Measurements from ENCODE around the gene RAMP3. TPM values are rescaled to one million over a fixed set of nuclear protein-coding genes. Genes with fewer than 3 reads are reported as not detected.

RAMP3 gene
- total RNA-seq, 1 donor from 2014 or later, result not detected

DNA sequence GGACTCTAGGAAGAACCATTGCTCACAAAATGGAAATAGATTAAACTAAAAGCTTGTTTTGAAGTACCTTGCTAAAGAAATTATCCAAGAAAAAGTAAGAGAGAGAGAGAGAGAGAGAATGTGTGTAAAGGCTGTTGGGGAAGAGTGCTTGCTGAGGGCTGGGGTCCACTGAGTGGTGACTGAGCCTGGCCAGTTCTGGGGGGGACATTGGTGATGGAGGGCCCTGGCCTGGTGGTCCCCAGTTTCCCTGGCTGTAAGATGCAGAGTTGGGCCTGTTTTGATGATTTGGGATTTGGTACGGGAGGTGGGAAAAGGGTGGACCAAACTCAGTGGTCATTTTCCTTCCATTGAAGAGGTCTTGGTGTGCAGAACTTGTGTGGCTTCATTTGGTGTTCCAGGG is 880 bp downstream of the RAMP3 start:
- Mint-ChIP-seq H3K4me3 (ENCODE audit: low read depth) (no peak overlapping the region), H3K27me3 (peaks cover 63% of the 10 kb centered on the region)

DNA sequence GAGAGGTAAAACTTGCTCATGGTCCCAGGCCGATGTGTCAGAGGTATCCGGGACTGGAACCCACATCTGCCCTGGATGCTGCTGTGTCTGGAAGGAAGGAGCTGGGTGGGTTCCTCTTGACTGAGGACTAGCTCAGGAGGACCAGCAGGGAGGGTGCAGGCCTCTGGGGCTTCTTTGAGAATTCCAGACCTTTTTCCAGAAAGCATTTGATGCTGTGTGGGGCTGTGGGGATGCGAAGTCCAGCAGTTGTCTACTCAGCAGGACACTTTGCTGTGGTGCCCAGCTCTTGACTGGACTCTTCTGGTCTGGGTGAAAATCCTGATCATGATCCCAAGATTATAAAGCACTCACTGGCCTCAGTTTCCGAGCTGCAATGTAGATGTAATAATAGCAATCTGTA is 1.7 kb downstream of the RAMP3 start:
- no peak overlapping the region for H3K27ac Mint-ChIP-seq
- no peaks in the 10 kb centered on the region for H3K36me3 Mint-ChIP-seq (ENCODE audit: insufficient read depth)
- H3K4me1 Mint-ChIP-seq (ENCODE audit: low read depth), result no peaks in the 10 kb centered on the region
- H3K9me3 Mint-ChIP-seq (ENCODE audit: low read depth), result peaks cover 3% of the 10 kb centered on the region
- H3K4me3 Mint-ChIP-seq (ENCODE audit: low read depth), result no peak overlapping the region
- H3K27me3 Mint-ChIP-seq, result peaks cover 68% of the 10 kb centered on the region
- DNase-seq (ENCODE audit: low spot score, unreplicated experiment), result no peak
- TF ChIP-seq, protein P1, sequence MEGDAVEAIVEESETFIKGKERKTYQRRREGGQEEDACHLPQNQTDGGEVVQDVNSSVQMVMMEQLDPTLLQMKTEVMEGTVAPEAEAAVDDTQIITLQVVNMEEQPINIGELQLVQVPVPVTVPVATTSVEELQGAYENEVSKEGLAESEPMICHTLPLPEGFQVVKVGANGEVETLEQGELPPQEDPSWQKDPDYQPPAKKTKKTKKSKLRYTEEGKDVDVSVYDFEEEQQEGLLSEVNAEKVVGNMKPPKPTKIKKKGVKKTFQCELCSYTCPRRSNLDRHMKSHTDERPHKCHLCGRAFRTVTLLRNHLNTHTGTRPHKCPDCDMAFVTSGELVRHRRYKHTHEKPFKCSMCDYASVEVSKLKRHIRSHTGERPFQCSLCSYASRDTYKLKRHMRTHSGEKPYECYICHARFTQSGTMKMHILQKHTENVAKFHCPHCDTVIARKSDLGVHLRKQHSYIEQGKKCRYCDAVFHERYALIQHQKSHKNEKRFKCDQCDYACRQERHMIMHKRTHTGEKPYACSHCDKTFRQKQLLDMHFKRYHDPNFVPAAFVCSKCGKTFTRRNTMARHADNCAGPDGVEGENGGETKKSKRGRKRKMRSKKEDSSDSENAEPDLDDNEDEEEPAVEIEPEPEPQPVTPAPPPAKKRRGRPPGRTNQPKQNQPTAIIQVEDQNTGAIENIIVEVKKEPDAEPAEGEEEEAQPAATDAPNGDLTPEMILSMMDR (IDR thresholded peaks at IDR 0.05; ENCODE audit: unreplicated experiment), result no peak

More for the DNA sequence above, 880 bp downstream of the RAMP3 start:
- H3K36me3 Mint-ChIP-seq (ENCODE audit: insufficient read depth), result no peaks in the 10 kb centered on the region
- H3K4me1 Mint-ChIP-seq (ENCODE audit: low read depth), result no peaks in the 10 kb centered on the region
- peaks cover 3% of the 10 kb centered on the region for H3K9me3 Mint-ChIP-seq (ENCODE audit: low read depth)
- TF ChIP-seq, protein P1 (IDR thresholded peaks at IDR 0.05; ENCODE audit: unreplicated experiment), result no peak
- DNase-seq (ENCODE audit: low spot score, unreplicated experiment), result no peak
- H3K27ac Mint-ChIP-seq, result no peak overlapping the region

DNA sequence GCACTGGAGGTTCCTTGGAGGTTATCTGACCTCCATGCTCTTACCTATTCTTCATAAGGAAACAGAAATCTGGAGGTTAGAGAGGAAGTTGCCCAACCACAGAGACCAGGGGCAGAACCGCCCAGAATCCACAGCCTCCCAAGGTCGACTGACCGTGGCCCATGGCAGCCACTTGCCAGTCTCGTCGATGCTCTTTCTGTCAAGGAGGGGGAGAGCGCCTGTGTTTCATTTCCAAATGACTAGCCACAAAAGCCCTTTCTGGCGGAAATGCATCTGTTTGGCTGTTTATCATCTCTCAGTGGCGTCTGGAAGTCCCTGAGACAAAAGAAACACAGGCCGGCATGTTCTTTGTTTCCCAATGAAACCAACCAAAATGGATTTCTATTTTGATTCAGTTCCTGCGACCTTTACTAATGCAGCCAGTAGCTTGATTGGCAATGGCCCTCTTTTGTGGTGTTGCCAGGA is 2.9 kb downstream of the RAMP3 start:
- TF ChIP-seq, protein P1 (IDR thresholded peaks at IDR 0.05; ENCODE audit: unreplicated experiment), result no peak
- Mint-ChIP-seq H3K27ac (no peak overlapping the region), H3K4me1 (ENCODE audit: low read depth) (no peaks in the 10 kb centered on the region), H3K4me3 (ENCODE audit: low read depth) (no peak overlapping the region), H3K36me3 (ENCODE audit: insufficient read depth) (no peaks in the 10 kb centered on the region), H3K9me3 (ENCODE audit: low read depth) (peaks cover 9% of the 10 kb centered on the region), H3K27me3 (peaks cover 70% of the 10 kb centered on the region)
- DNase-seq (ENCODE audit: low spot score, unreplicated experiment), result no peak

DNA sequence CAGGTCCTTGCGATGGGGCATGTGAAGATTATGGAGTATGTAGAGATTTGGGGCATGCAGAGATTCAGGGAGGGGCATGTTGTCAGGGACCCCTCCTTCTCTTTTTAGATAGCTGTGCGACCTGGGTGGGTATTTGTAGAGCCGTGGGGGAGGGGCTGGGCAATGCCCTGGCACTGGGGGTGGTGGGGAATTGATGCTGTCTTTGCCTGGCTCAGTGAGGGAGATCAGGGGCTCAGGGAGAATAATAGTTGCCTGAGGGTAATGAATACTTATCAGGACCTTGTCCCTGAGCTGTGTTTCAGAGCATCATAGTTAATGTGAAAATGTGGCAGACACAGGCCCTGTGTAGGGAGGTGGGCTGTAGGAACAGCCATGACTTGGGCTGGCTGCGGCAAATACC is 3.5 kb downstream of the RAMP3 start:
- no peak for DNase-seq (ENCODE audit: low spot score, unreplicated experiment)
- H3K4me3 Mint-ChIP-seq (ENCODE audit: low read depth), result no peak overlapping the region
- no peaks in the 10 kb centered on the region for H3K36me3 Mint-ChIP-seq (ENCODE audit: insufficient read depth)
- H3K27ac Mint-ChIP-seq, result no peak overlapping the region
- H3K27me3 Mint-ChIP-seq, result peaks cover 75% of the 10 kb centered on the region
- H3K9me3 Mint-ChIP-seq (ENCODE audit: low read depth), result peaks cover 9% of the 10 kb centered on the region
- no peaks in the 10 kb centered on the region for H3K4me1 Mint-ChIP-seq (ENCODE audit: low read depth)
- TF ChIP-seq, protein P1 (IDR thresholded peaks at IDR 0.05; ENCODE audit: unreplicated experiment), result no peak

DNA sequence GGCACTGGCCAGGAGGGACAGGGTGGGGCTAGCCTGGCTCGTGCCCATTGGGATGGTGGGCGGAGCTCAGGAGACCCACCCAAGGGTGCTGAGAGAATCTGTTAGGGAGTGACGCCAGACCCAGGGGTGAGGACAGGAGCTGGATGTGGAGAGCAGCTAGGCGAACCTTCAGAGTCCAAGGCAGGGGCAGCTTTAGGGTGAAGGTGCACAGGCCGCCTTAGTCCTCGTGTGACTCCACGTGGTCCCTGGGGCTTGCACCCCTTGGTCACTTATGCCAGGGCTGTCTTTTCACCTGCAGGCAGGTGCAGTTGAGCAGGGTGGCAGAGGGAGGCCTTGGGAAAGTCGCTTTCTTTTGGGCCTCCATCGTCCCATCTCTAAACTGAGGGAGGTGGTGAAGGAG is 4.3 kb downstream of the RAMP3 start:
- H3K27ac Mint-ChIP-seq, result no peak overlapping the region
- peaks cover 9% of the 10 kb centered on the region for H3K9me3 Mint-ChIP-seq (ENCODE audit: low read depth)
- H3K36me3 Mint-ChIP-seq (ENCODE audit: insufficient read depth), result no peaks in the 10 kb centered on the region
- H3K4me3 Mint-ChIP-seq (ENCODE audit: low read depth), result no peak overlapping the region
- no peaks in the 10 kb centered on the region for H3K4me1 Mint-ChIP-seq (ENCODE audit: low read depth)
- DNase-seq (ENCODE audit: low spot score, unreplicated experiment), result no peak
- TF ChIP-seq, protein P1 (IDR thresholded peaks at IDR 0.05; ENCODE audit: unreplicated experiment), result no peak
- peaks cover 71% of the 10 kb centered on the region for H3K27me3 Mint-ChIP-seq

Measured in progenitor cell of endocrine pancreas (in vitro differentiated cells).